CD4-positive, alpha-beta T cell (primary cell): Measurements from ENCODE around the gene OR8B4. TPM values are rescaled to one million over a fixed set of nuclear protein-coding genes. Genes with fewer than 3 reads are reported as not detected.

Source experiments
- ATAC-seq: fragments of 200-7000 bp; cut with Tn5 transposase; one replicate; pipeline ENCODE4 v1.10.0; 2022; ENCODE audit warnings: mild to moderate bottlenecking; ENCODE audit not compliant: poor library complexity
- CTCF ChIA-PET: fragments of 350-600 bp; sonication (Branson Sonifier 250); formaldehyde crosslinking; loops from one replicate; lab custom pipeline; 2021; ENCODE audit warnings: antibody characterized with exemption, inconsistent platforms; lab: Charles Lee
- POLR2A ChIA-PET: fragments of 350-600 bp; sonication (Branson Sonifier 250); formaldehyde crosslinking; loops from one replicate; lab custom pipeline; 2021; ENCODE audit warnings: antibody characterized with exemption, inconsistent platforms; lab: Charles Lee
- DNase-seq, 14 experiments: peaks; one replicate each; pipeline ENCODE4 v3.0.0-alpha.2; 2013 to 2020; ENCODE audit warnings: mixed read lengths in 2 of 14
- H3K27ac ChIP-seq, 2 donors: one replicate each; pipeline versions ENCODE4 v1.5.1 to v1.7.0; 2013; ENCODE audit warnings: low read length in 2 of 2, low read depth in 1 of 2, mild to moderate bottlenecking in 1 of 2
- H3K27me3 ChIP-seq, 2 experiments: 1 replicate in 1 of 2; 2 replicates in 1 of 2; pipeline versions ENCODE4 v1.6.1 to v1.7.0; 2013; ENCODE audit warnings: low read length in 2 of 2, control low read depth in 1 of 2, mild to moderate bottlenecking in 1 of 2, moderate library complexity in 1 of 2; ENCODE audit not compliant: insufficient read depth in 2 of 2, control insufficient read depth in 1 of 2
- H3K36me3 ChIP-seq: one replicate; pipeline ENCODE4 v1.6.1; 2013; ENCODE audit warnings: low read length, control low read depth; ENCODE audit not compliant: insufficient read depth
- H3K4me1 ChIP-seq: one replicate; pipeline ENCODE4 v1.6.1; 2013; ENCODE audit warnings: low read length, control low read depth; ENCODE audit not compliant: insufficient read depth
- H3K4me3 ChIP-seq: one replicate; pipeline ENCODE4 v1.5.1; 2013; ENCODE audit warnings: mild to moderate bottlenecking, low read length, moderate library complexity
- H3K9me3 ChIP-seq, 2 experiments: 1 replicate in 1 of 2; 2 replicates in 1 of 2; pipeline versions ENCODE4 v1.6.1 to v1.7.0; 2013; ENCODE audit warnings: low read length in 2 of 2, mild to moderate bottlenecking in 2 of 2, control low read depth in 1 of 2, moderate library complexity in 1 of 2; ENCODE audit not compliant: control insufficient read depth in 1 of 2, insufficient read depth in 1 of 2
- H3K27ac Mint-ChIP-seq: one replicate; pipeline ENCODE4 v1.8.0; 2020; ENCODE audit warnings: mixed read lengths
- H3K27me3 Mint-ChIP-seq: one replicate; pipeline ENCODE4 v1.8.0; 2021; ENCODE audit warnings: mixed read lengths
- H3K36me3 Mint-ChIP-seq: one replicate; pipeline ENCODE4 v1.8.0; 2021; ENCODE audit warnings: low read depth, mixed read lengths
- H3K4me1 Mint-ChIP-seq: one replicate; pipeline ENCODE4 v1.8.0; 2021; ENCODE audit warnings: low read depth, mixed read lengths
- H3K4me3 Mint-ChIP-seq: one replicate; pipeline ENCODE4 v1.8.0; 2020; ENCODE audit warnings: mild to moderate bottlenecking, mixed read lengths
- H3K9me3 Mint-ChIP-seq: one replicate; pipeline ENCODE4 v1.8.0; 2020; ENCODE audit warnings: mixed read lengths
- intact Hi-C, 2 experiments: fragments of 100-400 bp; cut with DNase I in 1 of 2; cut with micrococcal nuclease in 1 of 2; formaldehyde crosslinking; loops; one replicate each; pipeline versions ENCODE4 v1.15.1 to v1.9.0; 2023 to 2025; cut with DNase I, micrococcal nuclease
- total RNA-seq, 174 experiments: library from RNA in 2 of 174; stranded (reverse) in 2 of 174; gene quantifications; one replicate each; pipeline ENCODE4 v1.2.3 and lab custom pipeline; 2021 to 2026
- TF ChIP-seq, protein P1 (sequence below): fragments of 200-600 bp; IDR thresholded peaks from one replicate; pipeline ENCODE4 v1.8.0; 2022; ENCODE audit warnings: antibody characterized with exemption, mild to moderate bottlenecking

Gene OR8B4
- total RNA-seq, 2 experiments from 2014 or later: not detected

DNA sequence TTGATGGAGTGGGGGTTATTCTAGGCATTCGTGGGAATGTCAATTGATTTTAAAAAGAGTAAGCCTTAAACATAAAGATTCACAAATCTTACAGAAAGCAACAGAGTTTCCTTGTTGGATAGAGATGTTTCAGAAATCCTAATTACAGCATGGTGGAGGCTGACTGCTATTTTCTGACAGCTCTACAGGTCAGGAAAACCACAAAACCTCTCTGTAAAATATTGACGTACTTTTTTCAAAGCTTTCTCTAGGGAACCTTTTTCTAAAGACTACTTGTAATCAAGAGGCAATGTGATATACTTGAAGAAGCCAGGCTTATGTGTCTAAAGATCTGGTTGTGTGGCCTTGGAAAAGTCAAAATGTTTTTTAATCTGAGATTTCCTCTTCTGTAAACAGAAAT is 29.9 kb upstream of the OR8B4 start:
- H3K27ac Mint-ChIP-seq: no peak overlapping the region
- no peaks in the 10 kb centered on the region for H3K4me1 Mint-ChIP-seq
- intact Hi-C loops: no loop called here
- Histone ChIP-seq H3K36me3 (no peaks in the 10 kb centered on the region), H3K9me3 (no peaks in the 10 kb centered on the region), H3K4me1 (no peaks in the 10 kb centered on the region), H3K27me3 (no peaks in the 10 kb centered on the region), H3K4me3 (no peak overlapping the region), H3K27ac (no peak overlapping the region)
- DNase-seq (no peak), ATAC-seq (no peak)
- H3K4me3 Mint-ChIP-seq: no peak overlapping the region
- CTCF ChIA-PET: no interaction called here
- TF ChIP-seq, protein P1, sequence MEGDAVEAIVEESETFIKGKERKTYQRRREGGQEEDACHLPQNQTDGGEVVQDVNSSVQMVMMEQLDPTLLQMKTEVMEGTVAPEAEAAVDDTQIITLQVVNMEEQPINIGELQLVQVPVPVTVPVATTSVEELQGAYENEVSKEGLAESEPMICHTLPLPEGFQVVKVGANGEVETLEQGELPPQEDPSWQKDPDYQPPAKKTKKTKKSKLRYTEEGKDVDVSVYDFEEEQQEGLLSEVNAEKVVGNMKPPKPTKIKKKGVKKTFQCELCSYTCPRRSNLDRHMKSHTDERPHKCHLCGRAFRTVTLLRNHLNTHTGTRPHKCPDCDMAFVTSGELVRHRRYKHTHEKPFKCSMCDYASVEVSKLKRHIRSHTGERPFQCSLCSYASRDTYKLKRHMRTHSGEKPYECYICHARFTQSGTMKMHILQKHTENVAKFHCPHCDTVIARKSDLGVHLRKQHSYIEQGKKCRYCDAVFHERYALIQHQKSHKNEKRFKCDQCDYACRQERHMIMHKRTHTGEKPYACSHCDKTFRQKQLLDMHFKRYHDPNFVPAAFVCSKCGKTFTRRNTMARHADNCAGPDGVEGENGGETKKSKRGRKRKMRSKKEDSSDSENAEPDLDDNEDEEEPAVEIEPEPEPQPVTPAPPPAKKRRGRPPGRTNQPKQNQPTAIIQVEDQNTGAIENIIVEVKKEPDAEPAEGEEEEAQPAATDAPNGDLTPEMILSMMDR: no peak
- no peaks in the 10 kb centered on the region for H3K27me3 Mint-ChIP-seq
- H3K36me3 Mint-ChIP-seq: no peaks in the 10 kb centered on the region
- POLR2A ChIA-PET: no interaction called here
- H3K9me3 Mint-ChIP-seq: peaks cover 3% of the 10 kb centered on the region

DNA sequence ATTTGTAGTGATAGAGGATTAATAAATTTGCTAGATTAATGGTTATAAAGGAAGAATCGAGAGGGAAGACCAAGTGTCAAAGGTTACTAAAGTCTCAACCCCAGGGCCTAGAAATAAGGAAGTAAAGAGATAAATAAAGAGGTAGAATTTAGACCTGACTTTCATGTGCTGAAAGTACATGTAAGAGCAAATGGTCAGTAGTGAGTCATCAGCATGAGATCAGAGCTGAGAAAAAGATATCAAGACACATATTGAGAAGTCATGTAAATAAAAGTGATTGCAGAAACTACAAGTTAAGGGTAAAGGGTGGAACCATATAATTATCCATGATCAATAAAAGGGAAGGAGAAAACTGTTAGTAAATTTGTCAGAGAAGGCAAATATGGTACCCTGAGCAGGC is 22.2 kb upstream of the OR8B4 start:
- Histone ChIP-seq H3K4me3 (no peak overlapping the region), H3K27ac (no peak overlapping the region), H3K4me1 (no peaks in the 10 kb centered on the region), H3K9me3 (peaks cover 0 to 6% of the 10 kb centered on the region in 2 experiments), H3K36me3 (no peaks in the 10 kb centered on the region), H3K27me3 (no peaks in the 10 kb centered on the region)
- H3K27ac Mint-ChIP-seq: no peak overlapping the region
- CTCF ChIA-PET: no interaction called here
- no peak for ATAC-seq
- POLR2A ChIA-PET: no interaction called here
- no peaks in the 10 kb centered on the region for H3K36me3 Mint-ChIP-seq
- no peaks in the 10 kb centered on the region for H3K4me1 Mint-ChIP-seq
- peaks cover 3% of the 10 kb centered on the region for H3K9me3 Mint-ChIP-seq
- no peak overlapping the region for H3K4me3 Mint-ChIP-seq
- intact Hi-C loops: no loop called here
- peaks cover 31% of the 10 kb centered on the region for H3K27me3 Mint-ChIP-seq
- TF ChIP-seq, protein P1: no peak
- no peak for DNase-seq

DNA sequence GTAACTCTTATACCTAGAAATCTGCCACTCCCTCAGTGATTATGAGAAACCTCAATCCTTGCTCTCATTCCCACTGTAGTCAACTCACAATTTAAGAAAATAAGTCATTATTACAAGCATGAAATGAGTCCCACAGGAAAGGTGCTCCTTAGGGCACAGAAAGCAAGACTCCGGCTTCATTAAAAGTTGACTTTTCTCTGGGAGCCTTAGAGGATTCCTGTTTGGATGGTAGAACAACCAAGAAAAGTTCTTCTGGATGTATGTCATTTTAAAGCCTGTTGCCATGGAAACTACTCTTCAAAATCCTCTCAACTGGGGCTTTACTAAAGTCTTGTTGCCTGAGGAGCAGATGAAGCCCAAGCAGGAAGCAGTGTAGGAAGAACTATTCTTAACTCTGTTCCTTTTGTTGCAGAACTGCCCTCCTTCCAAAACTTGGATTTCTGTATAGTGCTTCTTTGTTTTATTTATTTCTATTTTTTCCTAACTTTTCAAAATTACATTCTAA is 21.0 kb upstream of the OR8B4 start, which contains the start of gene OR8B8:
Gene OR8B8, minus strand, starts transcription at position 51 of the 505 bp plus-strand sequence. CDS start 4,611 bp downstream, outside the sequence.
- no peak for ATAC-seq
- intact Hi-C loops: no loop called here
- CTCF ChIA-PET: no interaction called here
- Mint-ChIP-seq H3K4me1 (no peaks in the 10 kb centered on the region), H3K36me3 (no peaks in the 10 kb centered on the region), H3K9me3 (no peaks in the 10 kb centered on the region), H3K27me3 (peaks cover 31% of the 10 kb centered on the region), H3K27ac (no peak within 1 kb of the TSS), H3K4me3 (no peak within 1 kb of the TSS)
- Histone ChIP-seq H3K4me3 (no peak within 1 kb of the TSS), H3K27me3 (no peaks in the 10 kb centered on the region), H3K27ac (no peak within 1 kb of the TSS), H3K9me3 (peaks cover 0 to 6% of the 10 kb centered on the region in 2 experiments), H3K4me1 (no peaks in the 10 kb centered on the region), H3K36me3 (no peaks in the 10 kb centered on the region)
- TF ChIP-seq, protein P1: no peak
- POLR2A ChIA-PET: no interaction called here
- no peak for DNase-seq
